GM18907 (cell line): ENCODE results near the gene IRX5.

ENCODE experiments used
- ATAC-seq: cut with Tn5 transposase; IDR thresholded peaks from one replicate; pipeline ENCODE4 v1.9.1; 2021; ENCODE audit warnings: mild to moderate bottlenecking, moderate library complexity; ENCODE audit not compliant: unreplicated experiment

Gene IRX5

GRCh38 chr16:54929090-54930004, 1.3 kb upstream of the IRX5 start:
- peak; percentile 93 for ATAC-seq

GRCh38 chr16:54930869-54931119, 129 bp downstream of the IRX5 start:
- ATAC-seq, result no peak

GRCh38 chr16:54931120-54932014, 702 bp downstream of the IRX5 start:
- no peak for ATAC-seq

DNA sequence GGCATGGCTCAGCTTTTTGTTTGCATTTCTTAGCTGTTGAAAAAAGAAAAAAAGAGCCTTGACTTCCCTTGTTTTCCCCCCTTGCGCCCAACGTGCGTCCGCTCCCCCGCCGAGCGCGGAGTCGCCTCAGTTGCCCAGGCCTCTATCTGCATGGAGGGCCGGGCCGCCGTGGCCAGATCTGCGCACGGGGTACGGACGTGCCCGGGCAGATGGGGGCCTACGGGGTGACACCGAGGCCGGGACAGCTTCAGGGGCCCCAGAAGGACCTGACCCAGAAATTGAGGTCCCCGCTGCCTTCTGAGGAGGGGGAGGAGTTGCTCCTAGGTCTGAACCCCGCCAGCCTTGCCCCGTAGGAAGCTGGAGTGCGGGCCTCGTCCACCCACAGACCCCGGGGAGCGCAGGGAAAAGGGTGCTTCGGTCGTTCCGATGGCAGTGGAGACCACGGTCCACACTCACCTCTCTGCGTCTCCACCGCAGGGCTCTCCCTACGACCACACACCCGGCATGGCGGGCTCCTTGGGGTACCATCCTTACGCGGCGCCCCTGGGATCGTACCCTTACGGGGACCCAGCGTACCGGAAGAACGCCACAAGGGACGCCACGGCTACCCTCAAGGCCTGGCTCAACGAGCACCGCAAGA, 1.5 kb downstream of the IRX5 start:
- ATAC-seq, result no peak

GRCh38 chr16:54932737-54933254, 2.1 kb downstream of the IRX5 start:
- ATAC-seq, result no peak

GRCh38 chr16:54933281-54934011, 2.8 kb downstream of the IRX5 start:
- no peak for ATAC-seq

- no peak for ATAC-seq
Measured at GRCh38 chr16:54934481-54935265, 4.0 kb downstream of the IRX5 start.

DNA sequence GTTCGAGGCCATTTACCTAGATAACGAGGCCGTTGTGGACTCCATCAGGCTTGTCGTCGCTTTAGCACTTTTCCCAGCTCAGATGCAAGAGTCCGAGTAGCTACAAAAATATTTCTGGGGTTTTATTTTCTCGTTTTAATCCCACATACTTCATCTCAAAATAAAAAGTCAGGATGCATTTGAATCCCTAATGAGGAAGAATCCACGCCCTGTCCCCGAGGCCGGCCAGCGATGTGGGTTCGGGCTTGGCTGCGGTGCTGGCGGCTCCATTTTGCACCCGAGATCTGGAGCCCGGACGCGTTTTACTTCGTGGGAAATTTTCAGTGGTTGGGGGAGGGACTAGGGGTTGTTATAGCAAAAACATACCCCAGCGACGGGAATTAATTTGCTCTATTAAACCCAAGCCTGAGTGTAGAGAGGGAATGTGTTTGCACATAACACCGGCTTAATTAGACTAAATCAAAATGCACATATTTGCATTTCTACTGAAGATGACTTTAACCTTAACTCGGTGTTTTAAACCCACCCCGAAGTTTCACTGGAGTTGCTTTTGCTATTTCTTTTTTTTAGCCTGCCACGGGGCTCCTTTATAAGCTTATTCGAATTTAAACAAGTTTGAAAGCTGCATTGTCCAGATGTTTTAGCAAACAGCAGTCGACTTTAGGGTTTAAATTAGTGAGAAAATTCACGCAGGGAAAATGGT, 4.8 kb downstream of the IRX5 start:
- ATAC-seq, result no peak

DNA sequence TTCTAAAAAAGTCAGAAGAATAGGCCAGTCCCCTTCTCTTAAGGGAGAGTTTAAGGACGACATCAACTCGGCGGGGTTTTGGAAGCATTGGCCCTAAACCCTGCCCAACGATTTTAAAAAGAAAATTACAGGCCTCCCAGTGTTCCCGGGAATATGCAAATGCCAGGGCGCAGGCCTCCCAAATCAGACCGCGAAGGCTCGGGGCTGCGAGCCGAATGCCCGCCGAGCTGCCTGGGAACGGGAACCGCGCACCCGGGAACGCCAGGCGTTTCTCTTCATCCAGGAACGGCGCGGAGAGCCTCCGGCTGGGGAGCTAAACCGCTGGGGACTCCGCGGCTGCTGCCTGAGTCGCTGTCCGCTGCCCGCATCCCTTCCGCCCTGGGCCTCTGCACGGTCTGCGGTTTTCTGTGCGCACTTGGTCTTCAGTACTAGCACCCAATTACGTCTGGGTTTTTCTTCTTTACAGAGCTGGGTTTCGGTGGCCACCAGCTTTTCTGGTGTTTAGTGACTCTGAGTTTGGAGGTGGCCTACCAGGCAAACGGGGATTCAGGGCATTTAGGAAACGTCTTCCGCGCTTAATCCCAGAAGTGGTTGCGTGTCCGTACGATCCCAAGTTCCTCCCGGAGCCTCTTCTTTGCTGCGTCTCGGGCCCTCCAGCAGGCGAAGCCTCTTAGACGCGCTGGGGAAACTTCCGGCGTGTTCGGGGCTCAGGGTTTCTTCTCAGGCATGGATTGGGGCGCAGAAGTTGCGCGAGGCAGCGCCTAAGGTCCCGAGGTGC, 5.7 kb downstream of the IRX5 start:
- ATAC-seq, result no peak

- ATAC-seq, result no peak
Measured at GRCh38 chr16:54936979-54937670, 6.5 kb downstream of the IRX5 start.

DNA sequence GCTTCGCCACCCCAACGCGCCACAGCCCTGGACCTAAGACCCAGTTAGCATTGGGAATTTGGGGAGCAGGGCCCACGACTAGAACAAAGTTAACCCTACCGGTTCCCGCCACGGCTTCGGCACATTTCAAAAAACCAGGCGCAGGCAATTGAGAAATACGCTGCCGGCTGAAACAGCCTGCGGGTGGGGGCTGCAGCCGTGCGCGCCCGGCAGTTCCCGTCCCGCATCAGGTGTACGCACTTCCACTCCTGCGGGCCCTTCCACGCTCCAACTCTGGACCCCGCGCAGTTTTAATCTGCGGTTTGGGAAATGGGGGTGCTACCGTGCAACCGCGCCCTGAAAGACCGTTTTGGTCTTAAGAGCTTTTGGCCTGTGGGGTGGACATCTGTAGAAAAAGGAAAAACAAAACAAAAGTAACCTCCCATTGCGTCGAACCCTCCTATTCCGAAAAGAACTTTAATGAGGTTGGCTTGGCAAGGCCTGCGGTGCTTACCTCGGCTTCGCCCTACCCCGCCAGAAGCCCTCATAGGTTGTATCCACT, 7.1 kb downstream of the IRX5 start:
- no peak for ATAC-seq

- no peak for ATAC-seq
Measured at GRCh38 chr16:54938212-54939028, 7.8 kb downstream of the IRX5 start.

DNA sequence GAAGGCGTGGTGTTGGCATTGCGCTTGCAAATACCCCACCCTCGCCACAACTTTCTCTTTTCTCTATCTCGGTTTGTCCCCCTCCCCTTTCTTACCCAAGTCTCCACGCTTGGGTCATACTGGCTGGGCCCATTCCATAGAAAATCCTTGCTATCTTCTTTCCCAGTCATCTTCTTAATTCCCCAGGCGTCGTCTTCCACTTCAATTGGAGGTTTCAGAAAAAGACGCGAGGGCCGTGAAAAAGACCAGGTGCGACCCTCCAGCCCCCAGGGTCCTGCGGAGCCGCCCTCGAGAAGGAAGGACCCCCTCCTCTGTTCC, 8.3 kb downstream of the IRX5 start:
- ATAC-seq, result no peak

DNA sequence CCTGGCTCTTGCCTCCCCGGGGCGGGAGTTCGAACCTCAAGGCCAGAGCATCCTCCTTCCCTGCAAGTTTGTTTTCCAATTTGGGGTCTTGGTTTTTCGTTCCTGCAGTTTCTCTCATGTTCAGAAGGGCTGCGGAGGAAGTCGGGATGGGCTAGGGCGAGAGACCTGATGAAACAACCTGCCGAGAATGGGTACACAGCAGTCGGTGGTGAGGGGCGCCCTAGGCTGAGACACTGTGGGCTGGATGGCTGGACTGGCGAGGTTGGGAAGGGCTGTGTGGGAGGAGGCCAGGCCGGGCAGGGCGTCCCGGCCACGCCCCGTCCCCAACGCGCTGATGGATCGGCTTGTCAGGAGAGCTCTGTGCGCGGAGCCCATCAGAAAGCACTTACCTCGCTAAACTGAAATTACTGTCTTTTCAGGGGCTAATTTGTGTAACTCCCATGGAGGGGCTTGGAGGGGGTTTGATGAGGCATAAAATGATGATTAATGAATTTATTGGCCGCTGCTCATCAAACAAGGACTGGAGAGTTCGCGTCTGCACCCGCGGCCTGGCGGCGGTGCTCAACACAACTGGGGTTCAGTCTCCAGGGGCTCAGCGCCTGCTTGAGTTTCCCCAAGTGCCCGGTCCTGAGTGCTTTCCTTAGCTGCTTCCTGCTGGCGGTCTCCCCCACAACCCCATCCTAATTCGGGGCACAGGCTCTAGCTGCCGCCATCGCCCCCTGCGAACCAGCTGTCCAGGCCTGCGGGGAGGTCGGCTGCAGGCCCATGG, 9.0 kb downstream of the IRX5 start:
- no peak for ATAC-seq

GRCh38 chr16:54940279-54940604, 9.6 kb downstream of the IRX5 start:
- no peak for ATAC-seq

GRCh38 chr16:54942353-54942943, 11.8 kb downstream of the IRX5 start:
- ATAC-seq, result no peak
